ENCODE measurements around the gene ADGRV1. TPM values are rescaled to one million over a fixed set of nuclear protein-coding genes. Genes with fewer than 3 reads are reported as not detected.

Gene ADGRV1
- polyA plus RNA-seq, 3 donors, result 0.18 to 0.33 TPM; not detected in 1

- TF ChIP-seq, protein P1, sequence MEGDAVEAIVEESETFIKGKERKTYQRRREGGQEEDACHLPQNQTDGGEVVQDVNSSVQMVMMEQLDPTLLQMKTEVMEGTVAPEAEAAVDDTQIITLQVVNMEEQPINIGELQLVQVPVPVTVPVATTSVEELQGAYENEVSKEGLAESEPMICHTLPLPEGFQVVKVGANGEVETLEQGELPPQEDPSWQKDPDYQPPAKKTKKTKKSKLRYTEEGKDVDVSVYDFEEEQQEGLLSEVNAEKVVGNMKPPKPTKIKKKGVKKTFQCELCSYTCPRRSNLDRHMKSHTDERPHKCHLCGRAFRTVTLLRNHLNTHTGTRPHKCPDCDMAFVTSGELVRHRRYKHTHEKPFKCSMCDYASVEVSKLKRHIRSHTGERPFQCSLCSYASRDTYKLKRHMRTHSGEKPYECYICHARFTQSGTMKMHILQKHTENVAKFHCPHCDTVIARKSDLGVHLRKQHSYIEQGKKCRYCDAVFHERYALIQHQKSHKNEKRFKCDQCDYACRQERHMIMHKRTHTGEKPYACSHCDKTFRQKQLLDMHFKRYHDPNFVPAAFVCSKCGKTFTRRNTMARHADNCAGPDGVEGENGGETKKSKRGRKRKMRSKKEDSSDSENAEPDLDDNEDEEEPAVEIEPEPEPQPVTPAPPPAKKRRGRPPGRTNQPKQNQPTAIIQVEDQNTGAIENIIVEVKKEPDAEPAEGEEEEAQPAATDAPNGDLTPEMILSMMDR (IDR thresholded peaks at IDR 0.05), result no peak
- Histone ChIP-seq H2AFZ (ENCODE audit: insufficient read depth, low read depth, low read length, poor library complexity, severe bottlenecking) (no peak overlapping the region), H3K4me1 (ENCODE audit: control insufficient read depth in 1 of 2, insufficient read depth in 2 of 2, low read length in 2 of 2) (no peaks in the 10 kb centered on the region), H3K79me2 (ENCODE audit: insufficient read depth, low read length) (no peaks in the 10 kb centered on the region), H3K9me3 (replicated peaks in 1 of 2; ENCODE audit: control insufficient read depth in 1 of 2, insufficient read depth in 1 of 2, low read length in 2 of 2) (no peaks in the 10 kb centered on the region), H3K36me3 (replicated peaks in 1 of 2; ENCODE audit: control insufficient read depth in 1 of 2, insufficient read depth in 2 of 2, low read length in 2 of 2) (no peaks in the 10 kb centered on the region), H3K4me2 (replicated peaks; ENCODE audit: extremely low read depth, low read length, poor library complexity, severe bottlenecking) (no peak overlapping the region), H3K27me3 (ENCODE audit: control insufficient read depth in 2 of 2, insufficient read depth in 2 of 2, low read length in 2 of 2) (no peaks in the 10 kb centered on the region), H3K4me3 (replicated peaks in 1 of 3; ENCODE audit: low read depth in 2 of 3, low read length in 3 of 3) (no peak overlapping the region), H4K20me1 (ENCODE audit: insufficient read depth, low read length) (no peaks in the 10 kb centered on the region), H3K9ac (ENCODE audit: insufficient read depth, low read length, poor library complexity, severe bottlenecking) (no peak overlapping the region), H3K27ac (ENCODE audit: low read depth in 1 of 2, low read length in 2 of 2) (no peak overlapping the region)
- no peak overlapping the region for H3K27ac Mint-ChIP-seq
- no peaks in the 10 kb centered on the region for H3K4me1 Mint-ChIP-seq
- no peaks in the 10 kb centered on the region for H3K27me3 Mint-ChIP-seq (ENCODE audit: low read depth in 3 of 3)
- H3K4me3 Mint-ChIP-seq, result no peak overlapping the region
- WGBS (ENCODE audit: insufficient coverage), result no CpG with 5 or more reads among the region's 1 CpG
- no peaks in the 10 kb centered on the region for H3K9me3 Mint-ChIP-seq
- no peaks in the 10 kb centered on the region for H3K36me3 Mint-ChIP-seq
- no peak for DNase-seq
- intact Hi-C loops (cut with micrococcal nuclease), result no loop called here
These were observed 352.6 kb downstream of the ADGRV1 start for GRCh38 chr5:90911169-90911568.

GRCh38 chr5:90912476-90912875 lies 353.9 kb downstream of the ADGRV1 start:
- TF ChIP-seq, protein P1 (IDR thresholded peaks at IDR 0.05), result no peak
- H3K9ac ChIP-seq (ENCODE audit: insufficient read depth, low read length, poor library complexity, severe bottlenecking), result no peak overlapping the region
- H3K27me3 Mint-ChIP-seq (ENCODE audit: low read depth in 3 of 3), result no peaks in the 10 kb centered on the region
- H3K4me1 Mint-ChIP-seq, result no peaks in the 10 kb centered on the region
- H3K4me1 ChIP-seq (ENCODE audit: control insufficient read depth in 1 of 2, insufficient read depth in 2 of 2, low read length in 2 of 2), result no peaks in the 10 kb centered on the region
- no peaks in the 10 kb centered on the region for H3K27me3 ChIP-seq (ENCODE audit: control insufficient read depth in 2 of 2, insufficient read depth in 2 of 2, low read length in 2 of 2)
- no peak overlapping the region for H3K4me2 ChIP-seq (replicated peaks; ENCODE audit: extremely low read depth, low read length, poor library complexity, severe bottlenecking)
- no peak overlapping the region for H3K27ac ChIP-seq (ENCODE audit: low read depth in 1 of 2, low read length in 2 of 2)
- no peaks in the 10 kb centered on the region for H3K36me3 Mint-ChIP-seq
- H3K4me3 Mint-ChIP-seq, result no peak overlapping the region
- no peak overlapping the region for H3K27ac Mint-ChIP-seq
- no peaks in the 10 kb centered on the region for H4K20me1 ChIP-seq (ENCODE audit: insufficient read depth, low read length)
- no peak overlapping the region for H3K4me3 ChIP-seq (replicated peaks in 1 of 3; ENCODE audit: low read depth in 2 of 3, low read length in 3 of 3)
- no peaks in the 10 kb centered on the region for H3K36me3 ChIP-seq (replicated peaks in 1 of 2; ENCODE audit: control insufficient read depth in 1 of 2, insufficient read depth in 2 of 2, low read length in 2 of 2)
- intact Hi-C loops (cut with micrococcal nuclease), result no loop called here
- DNase-seq, result no peak
- no peaks in the 10 kb centered on the region for H3K9me3 ChIP-seq (replicated peaks in 1 of 2; ENCODE audit: control insufficient read depth in 1 of 2, insufficient read depth in 1 of 2, low read length in 2 of 2)
- 100% methylated on average over 1 of the region's 4 CpGs for WGBS (ENCODE audit: insufficient coverage)
- no peaks in the 10 kb centered on the region for H3K9me3 Mint-ChIP-seq
- H2AFZ ChIP-seq (ENCODE audit: insufficient read depth, low read depth, low read length, poor library complexity, severe bottlenecking), result no peak overlapping the region
- H3K79me2 ChIP-seq (ENCODE audit: insufficient read depth, low read length), result no peaks in the 10 kb centered on the region

Data from CD14-positive monocyte (primary cell).